Measurements from ENCODE around the gene KIF2A.

Gene KIF2A

DNA sequence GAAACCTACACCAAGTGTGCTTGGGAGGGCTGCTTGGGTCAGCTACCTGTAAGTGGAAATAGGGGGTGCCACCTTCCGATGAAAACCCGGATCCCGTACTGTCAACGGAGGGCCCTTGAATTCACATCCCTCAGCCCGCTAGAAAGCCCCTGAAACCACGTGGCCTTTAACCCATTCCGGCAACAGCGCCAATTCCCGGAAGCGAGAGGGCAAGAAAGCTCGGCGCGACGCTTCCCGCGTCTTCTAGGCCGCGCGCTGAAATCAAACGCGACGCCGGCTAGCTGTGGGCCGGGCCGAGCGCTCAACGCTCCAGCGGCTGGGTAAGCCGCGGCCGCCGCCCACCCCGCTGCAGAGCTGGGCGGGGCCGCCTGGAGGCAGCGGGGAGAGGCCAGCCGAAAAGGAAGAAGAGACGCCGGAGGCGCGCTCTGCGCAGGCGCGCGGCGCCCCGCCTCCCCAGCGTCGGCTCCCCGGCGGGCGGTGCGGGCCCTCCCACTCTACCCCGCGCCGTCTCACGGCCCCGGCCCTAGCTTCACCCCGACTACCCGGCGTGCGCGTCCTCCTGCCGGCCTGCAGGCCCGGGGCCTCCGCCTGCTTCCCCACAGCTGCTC, at the start of gene KIF2A:
Gene KIF2A, plus strand, starts transcription at position 492 of the 608 bp plus-strand sequence. CDS start 267 bp downstream, outside the sequence.
- peak within 1 kb of the TSS; percentile 90 for H3K4me3 ChIP-seq (ENCODE audit: low read length)
- H2AFZ ChIP-seq (ENCODE audit: low read depth, low read length), result peak within 1 kb of the TSS; percentile 52
- H3K36me3 ChIP-seq (ENCODE audit: insufficient read depth, low read length), result peaks cover 8% of the 10 kb centered on the region
- H3K9me3 ChIP-seq (ENCODE audit: low read length), result no peaks in the 10 kb centered on the region
- H3K27me3 ChIP-seq (ENCODE audit: insufficient read depth, low read length), result no peaks in the 10 kb centered on the region
- peaks cover 12% of the 10 kb centered on the region for H3K4me1 ChIP-seq (ENCODE audit: insufficient read depth, low read length)

DNA sequence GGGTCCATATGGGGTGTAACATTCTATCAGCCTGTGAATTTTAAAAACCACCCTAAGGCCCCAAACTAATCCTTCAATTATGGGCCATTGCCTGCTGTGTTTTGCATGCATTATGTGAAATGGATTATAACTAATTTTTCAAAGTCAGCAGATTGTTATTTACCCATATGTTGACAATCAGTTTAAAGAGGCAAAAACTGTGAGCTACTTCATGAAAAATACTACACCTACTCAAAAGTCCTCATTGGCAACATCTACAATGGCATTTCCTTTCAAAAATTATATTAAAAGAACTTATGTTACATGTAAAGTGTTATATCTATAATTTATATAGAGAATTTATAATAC, 49.0 kb upstream of the KIF2A start:
- Histone ChIP-seq H3K4me1 (ENCODE audit: insufficient read depth, low read length) (no peaks in the 10 kb centered on the region), H3K9me3 (ENCODE audit: low read length) (no peaks in the 10 kb centered on the region), H3K4me3 (ENCODE audit: low read length) (no peak overlapping the region), H3K36me3 (ENCODE audit: insufficient read depth, low read length) (no peaks in the 10 kb centered on the region), H3K27me3 (ENCODE audit: insufficient read depth, low read length) (no peaks in the 10 kb centered on the region), H2AFZ (ENCODE audit: low read depth, low read length) (no peak overlapping the region)

DNA sequence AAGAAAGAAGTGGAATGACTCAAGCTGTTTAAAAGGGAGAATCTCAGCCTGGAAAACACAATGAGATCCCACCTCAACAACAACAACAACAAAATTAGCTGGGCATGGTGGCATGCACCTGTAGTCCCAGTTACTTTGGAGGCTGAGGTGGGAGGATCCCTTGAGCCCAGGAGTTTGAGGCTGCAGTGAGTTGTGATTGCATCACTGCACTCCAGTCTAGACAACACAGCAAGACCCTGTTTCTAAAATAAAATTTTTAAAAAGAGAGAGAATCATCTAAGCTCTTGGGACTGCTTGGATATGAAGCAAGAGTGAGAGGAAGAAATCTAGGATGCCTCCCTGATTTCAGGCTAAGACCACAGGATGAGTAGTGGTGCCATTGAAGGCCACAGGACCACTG, 47.4 kb upstream of the KIF2A start:
- H3K27me3 ChIP-seq (ENCODE audit: insufficient read depth, low read length), result no peaks in the 10 kb centered on the region
- H3K36me3 ChIP-seq (ENCODE audit: insufficient read depth, low read length), result no peaks in the 10 kb centered on the region
- no peak overlapping the region for H3K4me3 ChIP-seq (ENCODE audit: low read length)
- H3K4me1 ChIP-seq (ENCODE audit: insufficient read depth, low read length), result no peaks in the 10 kb centered on the region
- no peak overlapping the region for H2AFZ ChIP-seq (ENCODE audit: low read depth, low read length)
- no peaks in the 10 kb centered on the region for H3K9me3 ChIP-seq (ENCODE audit: low read length)

DNA sequence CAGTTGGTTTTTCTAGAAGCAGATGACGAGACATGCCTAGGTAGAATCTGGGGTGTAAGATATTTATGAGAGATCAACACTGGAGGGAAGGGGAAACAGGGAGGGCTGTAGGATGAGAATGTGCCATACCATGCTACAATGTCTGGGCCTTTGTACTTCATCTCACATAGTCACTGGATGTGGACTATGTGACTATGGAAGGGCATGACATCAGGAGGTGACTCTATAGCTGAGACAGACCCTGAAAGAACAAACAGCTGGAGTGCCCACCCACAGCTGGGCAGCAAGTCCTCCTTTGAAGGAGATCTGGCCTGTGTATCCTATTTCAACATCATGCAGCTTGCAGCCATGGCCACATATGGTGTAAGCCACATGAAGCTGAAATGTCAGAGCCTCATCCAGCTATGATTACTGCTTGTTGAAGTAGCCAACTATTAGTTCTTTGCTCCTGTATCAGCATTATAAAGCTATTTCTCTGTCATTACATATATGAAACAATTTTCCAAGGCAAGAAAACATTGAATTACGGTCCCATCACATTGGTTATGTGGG, 46.2 kb upstream of the KIF2A start:
- H2AFZ ChIP-seq (ENCODE audit: low read depth, low read length), result no peak overlapping the region
- no peaks in the 10 kb centered on the region for H3K36me3 ChIP-seq (ENCODE audit: insufficient read depth, low read length)
- H3K9me3 ChIP-seq (ENCODE audit: low read length), result no peaks in the 10 kb centered on the region
- no peaks in the 10 kb centered on the region for H3K27me3 ChIP-seq (ENCODE audit: insufficient read depth, low read length)
- H3K4me3 ChIP-seq (ENCODE audit: low read length), result no peak overlapping the region
- H3K4me1 ChIP-seq (ENCODE audit: insufficient read depth, low read length), result no peaks in the 10 kb centered on the region

DNA sequence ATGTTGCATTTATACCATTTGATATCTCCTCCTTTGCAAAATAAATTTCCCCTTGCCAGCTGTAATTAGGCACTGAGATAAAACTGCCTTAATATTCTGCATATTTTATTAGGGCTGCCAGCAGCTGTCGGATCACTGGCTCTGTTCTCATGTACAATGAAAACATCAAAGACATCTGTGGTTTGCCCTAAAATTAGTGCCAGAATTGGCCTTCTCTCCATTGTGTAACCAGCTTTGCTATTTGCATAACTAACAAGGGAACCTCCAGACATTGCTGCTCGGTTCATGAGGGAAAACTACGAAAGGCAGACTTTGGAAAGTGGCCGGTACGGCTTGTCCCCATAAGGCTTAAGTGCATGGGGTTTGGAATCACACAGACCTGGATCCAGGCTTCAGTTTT, 45.5 kb upstream of the KIF2A start:
- no peaks in the 10 kb centered on the region for H3K36me3 ChIP-seq (ENCODE audit: insufficient read depth, low read length)
- no peaks in the 10 kb centered on the region for H3K4me1 ChIP-seq (ENCODE audit: insufficient read depth, low read length)

DNA sequence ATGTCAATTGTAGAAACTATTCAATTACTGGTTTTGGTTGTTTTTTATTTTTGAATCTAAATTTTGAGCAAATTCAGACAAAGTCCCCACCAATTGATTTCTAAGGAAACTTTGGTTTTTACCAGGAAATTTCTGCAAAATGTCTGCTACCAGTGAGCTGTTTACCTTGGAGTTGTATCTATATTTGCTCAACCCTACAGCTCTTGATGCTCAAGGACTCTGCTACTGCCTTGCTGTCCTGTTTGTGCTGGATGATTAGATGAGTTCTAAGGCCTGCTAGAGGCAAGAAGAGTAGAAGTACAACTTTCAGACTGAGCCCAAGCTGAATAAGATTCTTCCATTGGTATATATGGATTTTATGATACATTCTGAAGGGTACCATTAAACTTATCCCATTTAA, 42.6 kb upstream of the KIF2A start:
- H3K9me3 ChIP-seq (ENCODE audit: low read length), result no peaks in the 10 kb centered on the region
- no peaks in the 10 kb centered on the region for H3K36me3 ChIP-seq (ENCODE audit: insufficient read depth, low read length)
- no peak overlapping the region for H3K4me3 ChIP-seq (ENCODE audit: low read length)
- H2AFZ ChIP-seq (ENCODE audit: low read depth, low read length), result no peak overlapping the region
- H3K4me1 ChIP-seq (ENCODE audit: insufficient read depth, low read length), result peaks cover 1% of the 10 kb centered on the region
- H3K27me3 ChIP-seq (ENCODE audit: insufficient read depth, low read length), result no peaks in the 10 kb centered on the region

More for the DNA sequence above, 45.5 kb upstream of the KIF2A start:
- Histone ChIP-seq H3K4me3 (ENCODE audit: low read length) (no peak overlapping the region), H3K9me3 (ENCODE audit: low read length) (no peaks in the 10 kb centered on the region), H2AFZ (ENCODE audit: low read depth, low read length) (no peak overlapping the region), H3K27me3 (ENCODE audit: insufficient read depth, low read length) (no peaks in the 10 kb centered on the region)

DNA sequence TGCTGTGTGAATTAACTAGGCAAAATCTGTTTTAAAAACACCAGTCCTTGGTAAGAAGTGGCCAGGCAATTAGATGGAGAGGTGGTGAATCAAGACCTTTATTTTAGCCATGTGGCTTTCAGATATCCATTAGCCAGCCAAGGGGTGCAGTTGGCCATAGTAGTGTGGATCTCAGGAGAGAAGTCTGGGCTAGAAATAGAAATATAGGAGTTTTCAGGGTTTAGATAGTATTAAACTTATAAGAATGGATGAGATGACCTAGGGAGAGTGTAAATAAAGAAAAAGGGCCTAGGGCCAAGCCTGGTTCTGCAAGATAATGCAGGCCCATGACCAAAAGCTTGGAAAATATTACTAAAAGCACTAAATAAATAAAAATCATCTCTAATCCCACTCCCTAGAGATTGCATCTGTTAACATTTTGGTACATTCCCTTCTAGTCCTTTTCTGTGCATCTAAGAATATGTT, 40.3 kb upstream of the KIF2A start:
- Histone ChIP-seq H3K27me3 (ENCODE audit: insufficient read depth, low read length) (no peaks in the 10 kb centered on the region), H3K9me3 (ENCODE audit: low read length) (no peaks in the 10 kb centered on the region), H2AFZ (ENCODE audit: low read depth, low read length) (no peak overlapping the region), H3K4me1 (ENCODE audit: insufficient read depth, low read length) (peaks cover 4% of the 10 kb centered on the region), H3K4me3 (ENCODE audit: low read length) (no peak overlapping the region), H3K36me3 (ENCODE audit: insufficient read depth, low read length) (no peaks in the 10 kb centered on the region)

DNA sequence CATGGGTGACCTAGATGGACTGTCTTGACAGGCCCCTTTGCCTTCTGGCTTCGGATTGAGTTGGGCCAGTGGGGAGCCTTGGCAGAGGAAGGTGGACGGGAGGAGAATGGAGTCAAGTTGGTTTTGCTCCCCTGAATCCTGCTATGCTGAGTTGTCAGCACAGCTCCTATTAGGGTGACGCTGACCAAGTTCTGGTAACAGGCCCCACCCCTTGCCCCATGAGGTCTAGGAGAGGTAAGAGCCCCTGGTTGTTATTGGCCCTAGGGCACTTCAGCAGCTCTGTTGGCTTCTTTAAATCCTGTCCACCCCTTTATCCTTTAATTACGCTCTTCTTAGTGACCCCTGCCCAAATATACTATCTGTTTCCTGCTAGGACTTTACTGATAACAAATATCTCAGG, 39.4 kb upstream of the KIF2A start:
- H3K36me3 ChIP-seq (ENCODE audit: insufficient read depth, low read length), result no peaks in the 10 kb centered on the region
- peaks cover 4% of the 10 kb centered on the region for H3K4me1 ChIP-seq (ENCODE audit: insufficient read depth, low read length)
- H3K4me3 ChIP-seq (ENCODE audit: low read length), result no peak overlapping the region
- no peak overlapping the region for H2AFZ ChIP-seq (ENCODE audit: low read depth, low read length)
- H3K9me3 ChIP-seq (ENCODE audit: low read length), result no peaks in the 10 kb centered on the region
- H3K27me3 ChIP-seq (ENCODE audit: insufficient read depth, low read length), result no peaks in the 10 kb centered on the region

DNA sequence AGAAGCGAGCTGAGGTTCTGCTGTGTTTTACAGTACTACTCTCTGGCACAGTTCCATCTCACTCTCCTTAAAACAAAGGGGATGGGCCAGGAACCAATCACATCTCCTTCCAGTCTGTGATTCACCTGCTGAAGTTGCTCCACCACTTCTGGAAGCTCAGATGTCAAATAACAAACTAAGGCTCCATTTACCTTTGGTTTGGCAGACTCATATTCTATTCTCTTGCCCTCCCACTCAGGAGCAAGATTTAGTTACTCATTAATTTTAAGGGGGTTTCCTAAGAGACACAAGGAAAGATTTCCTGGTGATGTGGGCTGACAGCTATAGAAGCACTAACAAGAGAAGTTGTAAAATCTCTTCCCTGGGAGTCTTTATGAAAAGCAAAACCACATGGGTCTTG, 37.8 kb upstream of the KIF2A start:
- Histone ChIP-seq H3K9me3 (ENCODE audit: low read length) (no peaks in the 10 kb centered on the region), H3K4me1 (ENCODE audit: insufficient read depth, low read length) (peaks cover 4% of the 10 kb centered on the region), H2AFZ (ENCODE audit: low read depth, low read length) (no peak overlapping the region), H3K36me3 (ENCODE audit: insufficient read depth, low read length) (no peaks in the 10 kb centered on the region), H3K4me3 (ENCODE audit: low read length) (no peak overlapping the region), H3K27me3 (ENCODE audit: insufficient read depth, low read length) (no peaks in the 10 kb centered on the region)

DNA sequence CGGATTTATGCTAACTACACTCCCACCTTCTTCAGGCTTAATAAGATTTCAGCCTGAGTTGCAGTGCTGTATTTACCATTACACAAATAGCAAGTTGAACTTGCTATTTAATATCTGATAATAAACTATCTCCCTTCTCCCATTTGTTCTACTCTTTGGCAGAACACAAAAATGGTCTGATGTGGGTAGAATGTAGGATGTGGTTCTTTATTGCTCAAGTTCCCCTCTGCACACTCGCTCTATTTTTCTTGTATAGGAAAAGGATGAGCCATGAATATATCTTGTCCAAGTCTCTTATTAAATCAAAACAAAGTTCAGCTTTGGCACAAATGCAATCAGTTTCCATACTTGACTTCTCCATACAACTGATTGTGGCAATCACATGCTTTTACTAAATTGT, 37.2 kb upstream of the KIF2A start:
- Histone ChIP-seq H3K27me3 (ENCODE audit: insufficient read depth, low read length) (no peaks in the 10 kb centered on the region), H3K9me3 (ENCODE audit: low read length) (no peaks in the 10 kb centered on the region), H2AFZ (ENCODE audit: low read depth, low read length) (no peak overlapping the region), H3K4me3 (ENCODE audit: low read length) (no peak overlapping the region), H3K36me3 (ENCODE audit: insufficient read depth, low read length) (no peaks in the 10 kb centered on the region), H3K4me1 (ENCODE audit: insufficient read depth, low read length) (peaks cover 4% of the 10 kb centered on the region)

DNA sequence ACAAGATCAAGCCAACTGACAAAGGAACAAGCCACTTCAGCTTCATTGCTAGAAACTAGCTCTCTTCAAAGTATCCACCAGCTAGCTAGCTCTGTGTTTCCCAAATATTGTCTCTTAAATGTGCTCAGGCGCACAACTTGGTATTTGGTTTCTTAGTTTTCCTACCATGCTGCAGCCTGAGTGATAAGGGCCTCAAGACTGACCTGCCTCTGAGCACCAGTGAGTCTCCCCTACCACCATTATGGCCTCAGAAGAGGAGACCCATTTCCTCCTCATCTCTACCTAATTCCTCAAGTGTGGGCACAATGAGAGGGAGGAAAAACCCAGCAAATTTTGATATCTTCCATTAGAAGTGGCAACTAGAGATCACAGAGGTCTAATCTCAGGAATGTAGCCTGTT, 34.6 kb upstream of the KIF2A start:
- H3K27me3 ChIP-seq (ENCODE audit: insufficient read depth, low read length), result no peaks in the 10 kb centered on the region
- no peak overlapping the region for H2AFZ ChIP-seq (ENCODE audit: low read depth, low read length)
- no peak overlapping the region for H3K4me3 ChIP-seq (ENCODE audit: low read length)
- no peaks in the 10 kb centered on the region for H3K36me3 ChIP-seq (ENCODE audit: insufficient read depth, low read length)
- peaks cover 4% of the 10 kb centered on the region for H3K4me1 ChIP-seq (ENCODE audit: insufficient read depth, low read length)
- no peaks in the 10 kb centered on the region for H3K9me3 ChIP-seq (ENCODE audit: low read length)

DNA sequence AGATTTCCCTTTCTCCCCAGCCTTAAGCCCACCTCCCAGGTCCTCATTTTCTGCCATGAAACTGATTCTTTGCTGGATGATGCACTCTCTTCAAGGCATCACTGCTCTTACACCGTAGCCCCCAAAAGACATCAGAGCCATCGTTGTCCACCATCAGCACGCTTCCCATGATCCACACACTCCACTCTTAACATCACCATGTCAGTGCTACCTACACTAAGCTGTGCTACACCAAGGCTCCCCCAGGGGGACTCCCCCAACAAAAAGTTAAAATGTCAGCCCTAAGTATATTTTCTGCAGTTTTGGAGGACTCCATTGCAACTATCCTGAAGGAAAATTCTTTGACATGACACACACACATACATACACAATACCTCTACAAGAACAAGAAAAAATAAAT, 34.1 kb upstream of the KIF2A start:
- Histone ChIP-seq H3K4me1 (ENCODE audit: insufficient read depth, low read length) (peaks cover 4% of the 10 kb centered on the region), H2AFZ (ENCODE audit: low read depth, low read length) (no peak overlapping the region), H3K27me3 (ENCODE audit: insufficient read depth, low read length) (no peaks in the 10 kb centered on the region), H3K4me3 (ENCODE audit: low read length) (no peak overlapping the region), H3K36me3 (ENCODE audit: insufficient read depth, low read length) (no peaks in the 10 kb centered on the region), H3K9me3 (ENCODE audit: low read length) (no peaks in the 10 kb centered on the region)

DNA sequence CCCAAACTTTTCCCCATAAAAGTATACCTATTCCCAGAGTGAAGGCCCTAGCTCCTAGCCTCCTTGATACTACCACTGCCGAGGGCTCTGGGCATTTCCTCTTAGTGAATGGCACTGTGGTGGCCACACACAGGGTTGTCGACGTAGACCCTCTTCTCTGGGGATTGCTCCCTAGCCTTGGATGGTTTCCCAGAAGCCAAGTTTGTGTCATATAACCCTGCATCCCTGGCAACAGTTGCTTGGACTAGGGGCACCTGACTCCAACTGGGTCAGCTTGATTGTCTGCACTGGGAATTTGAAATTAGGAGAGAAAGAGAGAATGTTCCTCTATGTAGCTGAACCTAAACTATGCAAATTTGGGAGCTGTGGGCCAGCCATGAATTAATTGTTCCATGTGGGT, 32.3 kb upstream of the KIF2A start:
- Histone ChIP-seq H3K36me3 (ENCODE audit: insufficient read depth, low read length) (no peaks in the 10 kb centered on the region), H3K9me3 (ENCODE audit: low read length) (no peaks in the 10 kb centered on the region), H3K4me1 (ENCODE audit: insufficient read depth, low read length) (no peaks in the 10 kb centered on the region), H3K27me3 (ENCODE audit: insufficient read depth, low read length) (no peaks in the 10 kb centered on the region), H2AFZ (ENCODE audit: low read depth, low read length) (no peak overlapping the region), H3K4me3 (ENCODE audit: low read length) (no peak overlapping the region)

DNA sequence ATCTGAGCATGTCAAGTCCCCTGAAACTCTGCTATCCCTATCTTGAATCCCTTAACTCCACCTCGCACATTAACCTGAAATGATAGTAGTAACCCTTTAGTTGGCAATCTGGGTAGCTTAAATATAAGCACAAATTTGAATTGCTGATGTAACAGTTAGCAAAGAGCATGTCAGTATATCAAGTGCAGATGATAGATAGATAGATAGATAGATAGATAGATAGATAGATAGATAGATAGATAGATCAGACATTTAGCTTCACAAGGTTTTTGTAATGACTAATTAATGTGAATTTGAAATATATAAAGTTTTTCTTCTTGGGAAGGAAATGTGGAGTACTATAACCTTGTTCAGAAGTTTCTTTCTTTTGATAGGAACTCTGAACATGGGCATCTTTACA, 30.4 kb upstream of the KIF2A start:
- no peak overlapping the region for H2AFZ ChIP-seq (ENCODE audit: low read depth, low read length)
- H3K4me1 ChIP-seq (ENCODE audit: insufficient read depth, low read length), result no peaks in the 10 kb centered on the region
- no peaks in the 10 kb centered on the region for H3K36me3 ChIP-seq (ENCODE audit: insufficient read depth, low read length)
- H3K4me3 ChIP-seq (ENCODE audit: low read length), result no peak overlapping the region
- H3K27me3 ChIP-seq (ENCODE audit: insufficient read depth, low read length), result no peaks in the 10 kb centered on the region
- no peaks in the 10 kb centered on the region for H3K9me3 ChIP-seq (ENCODE audit: low read length)

Measured in neuron (in vitro differentiated cells).